HEK293 (cell line): Measurements from ENCODE around the gene CAMKK1.

Experiments
- CTCF ChIP-seq: fragments of 450-650 bp; formaldehyde crosslinking; IDR thresholded peaks from 2 replicates; pipeline ENCODE4 v1.5.1; 2016; ENCODE audit warnings: missing biosample characterization, missing genetic modification characterization
- PATZ1 ChIP-seq: fragments of 450-650 bp; formaldehyde crosslinking; IDR thresholded peaks from 2 replicates; pipeline ENCODE4 v1.5.1; 2016; ENCODE audit warnings: missing biosample characterization, missing genetic modification characterization
- PRDM4 ChIP-seq: fragments of 450-650 bp; formaldehyde crosslinking; IDR thresholded peaks from 2 replicates; pipeline ENCODE4 v1.5.1; 2017; ENCODE audit warnings: missing biosample characterization, missing genetic modification characterization
- REST ChIP-seq: fragments of 450-650 bp; formaldehyde crosslinking; IDR thresholded peaks from 2 replicates; pipeline ENCODE4 v1.5.1; 2016; ENCODE audit warnings: missing biosample characterization, missing genetic modification characterization
- ZBTB49 ChIP-seq: fragments of 450-650 bp; formaldehyde crosslinking; IDR thresholded peaks from 2 replicates; pipeline ENCODE4 v1.5.1; 2016; ENCODE audit warnings: missing biosample characterization, missing genetic modification characterization, low read depth
- ZFHX2 ChIP-seq: fragments of 450-650 bp; formaldehyde crosslinking; conservative IDR thresholded peaks from 2 replicates; pipeline ENCODE4 v1.5.1; 2016; ENCODE audit warnings: missing biosample characterization, missing genetic modification characterization
- ZNF518A ChIP-seq: fragments of 450-650 bp; formaldehyde crosslinking; conservative IDR thresholded peaks from 2 replicates; pipeline ENCODE4 v1.5.1; 2016; ENCODE audit warnings: low read depth, missing biosample characterization, missing genetic modification characterization
- ZNF596 ChIP-seq: fragments of 450-650 bp; IDR thresholded peaks from 2 replicates; pipeline ENCODE4 v1.5.0; 2018; ENCODE audit warnings: missing biosample characterization, mild to moderate bottlenecking, missing genetic modification characterization, moderate library complexity
- ZNF610 ChIP-seq: fragments of 450-650 bp; formaldehyde crosslinking; IDR thresholded peaks from 2 replicates; pipeline ENCODE4 v1.5.1; 2016; ENCODE audit warnings: missing biosample characterization, missing genetic modification characterization, borderline replicate concordance
- ZNF692 ChIP-seq: fragments of 450-650 bp; formaldehyde crosslinking; IDR thresholded peaks from 2 replicates; pipeline ENCODE4 v1.5.1; 2016; ENCODE audit warnings: missing biosample characterization, missing genetic modification characterization

- no peak for TF ChIP-seq PATZ1 (tag by site-specific recombination)
- TF ChIP-seq REST (tag by site-specific recombination), result no peak
- TF ChIP-seq CTCF (tag by site-specific recombination), result no peak
- TF ChIP-seq ZNF596, result no peak
- TF ChIP-seq PRDM4 (tag by site-specific recombination), result no peak
- TF ChIP-seq ZNF610 (tag by site-specific recombination), result no peak
- TF ChIP-seq ZNF518A (tag by site-specific recombination), result no peak
- TF ChIP-seq ZNF692 (tag by site-specific recombination), result no peak
- no peak for TF ChIP-seq ZFHX2 (tag by site-specific recombination)
- TF ChIP-seq ZBTB49 (tag by site-specific recombination), result no peak
These were observed 4.9 kb upstream of the CAMKK1 start for GRCh38 chr17:3897731-3898130.
